GM12878 (cell line): Measurements from ENCODE around the gene CFAP61. TPM values are rescaled to one million over a fixed set of nuclear protein-coding genes. Genes with fewer than 3 reads are reported as not detected.

Source experiments
- CTCF ChIP-seq, 3 experiments: IDR thresholded peaks in 2 of 3; conservative IDR thresholded peaks in 1 of 3; 2 replicates each; pipeline ENCODE4 v1.5.1; 2011; ENCODE audit warnings: low read depth in 3 of 3, low read length in 3 of 3, mild to moderate bottlenecking in 3 of 3, control low read depth in 2 of 3, moderate library complexity in 2 of 3, inconsistent platforms in 1 of 3, mixed read lengths in 1 of 3; ENCODE audit not compliant: control insufficient read depth in 2 of 3, insufficient read depth in 1 of 3; ENCODE audit errors: extremely low read depth in 1 of 3
- HDAC2 ChIP-seq: fragments of 200-600 bp; sonication (generic); IDR thresholded peaks from 2 replicates; pipeline ENCODE4 v1.6.1; 2017
- MLLT1 ChIP-seq: fragments of 450-650 bp; IDR thresholded peaks from 2 replicates; pipeline ENCODE4 v1.6.1; 2016; ENCODE audit warnings: mild to moderate bottlenecking
- SREBF2 ChIP-seq: IDR thresholded peaks from 2 replicates; pipeline ENCODE4 v1.6.1; 2012; ENCODE audit warnings: mild to moderate bottlenecking, low read length
- ZBTB4 ChIP-seq: fragments of 450-650 bp; formaldehyde crosslinking; IDR thresholded peaks from 2 replicates; pipeline ENCODE4 v1.4.0; 2022; ENCODE audit warnings: mild to moderate bottlenecking, moderate library complexity
- polyA plus RNA-seq, 11 experiments: library from polyadenylated mRNA; depleted of rRNA in 4 of 11; unstranded in 6 of 11; stranded (reverse) in 5 of 11; fragments of >200 nt; fragmentation: Nextera tagmentation in 4 of 11; fragmentation: Illumina TruSeq in 1 of 11; extraction: Ambion mirVana in 4 of 11; extraction: Trizol in 1 of 11; gene quantifications; 1 replicate in 1 of 11; 2 replicates in 10 of 11; pipeline versions ENCODE4 v1.2.1 to v1.2.3, GENCODE V29; 2011 to 2016; ENCODE audit warnings: inconsistent platforms in 2 of 11, missing spikeins in 2 of 11, low read depth in 1 of 11
- total RNA-seq, 4 experiments: library from RNA; depleted of rRNA in 3 of 4; stranded (reverse); fragments of >200 nt in 3 of 4; fragmentation: Illumina TruSeq in 1 of 4; extraction: Trizol in 1 of 4; gene quantifications; 2 replicates each; pipeline versions ENCODE4 v1.2.1 to v1.2.3, GENCODE V29; 2013 to 2021

Gene CFAP61
- total and polyA plus RNA-seq, 10 of the 15 experiments (the other 5 are each of a cell fraction or from before 2014, with no cell fraction given): 0.11 to 0.41 (median 0.24) TPM; not detected in 7

GRCh38 chr20:20237093-20237959 is 185.0 kb downstream of the CFAP61 start (continued):
- no peak for TF ChIP-seq HDAC2
- TF ChIP-seq CTCF (IDR thresholded peaks at IDR 0.05 in 2 of 3, conservative IDR thresholded peaks at IDR 0.05 in 1 of 3; ENCODE audit: control insufficient read depth in 2 of 3, extremely low read depth in 1 of 3, insufficient read depth in 1 of 3, low read depth in 3 of 3, low read length in 3 of 3): peak; percentile 74 to 78 (median 76)
- no peak for TF ChIP-seq SREBF2
- no peak for TF ChIP-seq ZBTB4 (CRISPR knock-in tag)
- TF ChIP-seq MLLT1: no peak
